Breast epithelium (tissue), 4 donors: ENCODE data around the gene TRIO. TPM values are rescaled to one million over a fixed set of nuclear protein-coding genes. Genes with fewer than 3 reads are reported as not detected.

Experiments
- DNase-seq, 2 donors: peaks; one replicate each; pipeline ENCODE4 v3.0.0-alpha.2; 2019; ENCODE audit warnings: low spot score in 2 of 2
- H3K27ac ChIP-seq, 2 donors: fragments of 200-600 bp; sonication (generic) in 1 of 2; one replicate each; pipeline ENCODE4 v1.5.1; 2016 to 2019; ENCODE audit warnings: mild to moderate bottlenecking in 1 of 2
- H3K27me3 ChIP-seq, 2 donors: fragments of 200-600 bp; sonication (generic) in 1 of 2; one replicate each; pipeline versions ENCODE4 v1.5.1 to v1.6.0; 2017 to 2019; ENCODE audit warnings: control low read depth in 1 of 2, mild to moderate bottlenecking in 1 of 2
- H3K36me3 ChIP-seq: fragments of 200-600 bp; one replicate; pipeline ENCODE4 v1.5.1; 2019
- H3K4me1 ChIP-seq, 2 donors: fragments of 200-600 bp; sonication (generic); one replicate each; pipeline ENCODE4 v1.5.1; 2016 to 2019; ENCODE audit warnings: control low read depth in 1 of 2
- H3K4me3 ChIP-seq, 3 donors: fragments of 200-600 bp; sonication (generic); 1 replicate in 2 of 3; 2 replicates in 1 of 3; pipeline ENCODE4 v1.5.1; 2016 to 2019; ENCODE audit warnings: mild to moderate bottlenecking in 3 of 3, moderate library complexity in 2 of 3
- H3K9me3 ChIP-seq, 2 donors: fragments of 200-600 bp; sonication (generic) in 1 of 2; one replicate each; pipeline ENCODE4 v1.5.1; 2016 to 2019; ENCODE audit warnings: control low read depth in 1 of 2
- CTCF ChIP-seq, 3 donors: fragments of 450-650 bp; IDR thresholded peaks; one replicate each; pipeline ENCODE4 v1.5.1; 2016 to 2017; ENCODE audit warnings: antibody characterized with exemption in 3 of 3, mild to moderate bottlenecking in 3 of 3, moderate library complexity in 3 of 3
- POLR2A ChIP-seq: fragments of 450-650 bp; IDR thresholded peaks from one replicate; pipeline ENCODE4 v1.6.1; 2016; ENCODE audit warnings: antibody characterized with exemption, mild to moderate bottlenecking, moderate library complexity
- POLR2AphosphoS5 ChIP-seq, 3 donors: sonication (generic); formaldehyde crosslinking; IDR thresholded peaks; one replicate each; pipeline ENCODE4 v1.6.1; 2017; ENCODE audit warnings: antibody characterized with exemption in 3 of 3
- intact Hi-C: fragments of 100-400 bp; cut with DNase I; formaldehyde crosslinking; loops from one replicate; pipeline ENCODE4 v1.15.1; 2023; ENCODE audit warnings: low total_unique reads
- total RNA-seq, 3 donors: library from RNA; depleted of rRNA; stranded (reverse); fragments of >200 nt; gene quantifications; one replicate each; pipeline ENCODE4 v1.1.0, GENCODE V29; 2016

The TRIO gene
- total RNA-seq, 3 donors from 2014 or later = 191 to 209 (median 193) TPM

GRCh38 chr5:14161825-14162556 lies 18.8 kb downstream of the TRIO start:
- Histone ChIP-seq H3K36me3 (no peaks in the 10 kb centered on the region), H3K27ac (no peak overlapping the region), H3K27me3 (no peaks in the 10 kb centered on the region), H3K4me3 (no peak overlapping the region), H3K9me3 (peaks cover 0 to 8% of the 10 kb centered on the region in 2 donors), H3K4me1 (peaks cover 0 to 4% of the 10 kb centered on the region in 2 donors)
- TF ChIP-seq POLR2AphosphoS5 (IDR thresholded peaks at IDR 0.05) = no peak
- no peak for TF ChIP-seq CTCF (IDR thresholded peaks at IDR 0.05)
- TF ChIP-seq POLR2A = no peak
- no peak for DNase-seq
- intact Hi-C loops = no loop called here

GRCh38 chr5:14164164-14165163 lies 21.3 kb downstream of the TRIO start:
- TF ChIP-seq POLR2A (no peak), POLR2AphosphoS5 (IDR thresholded peaks at IDR 0.05) (no peak), CTCF (IDR thresholded peaks at IDR 0.05) (no peak)
- DNase-seq = no peak
- Histone ChIP-seq H3K27ac (no peak overlapping the region), H3K4me3 (no peak overlapping the region), H3K27me3 (no peaks in the 10 kb centered on the region), H3K36me3 (no peaks in the 10 kb centered on the region), H3K9me3 (peaks cover 0 to 8% of the 10 kb centered on the region in 2 donors), H3K4me1 (peaks cover 0 to 4% of the 10 kb centered on the region in 2 donors)
- intact Hi-C loops = loop anchor here (5.0 kb wide), 1 partner anchor 983 kb away; no protein-coding TSS in a partner anchor

- H3K4me1 ChIP-seq = peaks cover 0 to 4% of the 10 kb centered on the region in 2 donors
- H3K4me3 ChIP-seq = no peak overlapping the region
- H3K36me3 ChIP-seq = no peaks in the 10 kb centered on the region
- intact Hi-C loops = loop anchor here (5.0 kb wide), 1 partner anchor 982 kb away; no protein-coding TSS in a partner anchor
- peaks cover 0 to 8% of the 10 kb centered on the region in 2 donors for H3K9me3 ChIP-seq
- TF ChIP-seq CTCF (IDR thresholded peaks at IDR 0.05) (no peak), POLR2AphosphoS5 (IDR thresholded peaks at IDR 0.05) (no peak), POLR2A (no peak)
- no peaks in the 10 kb centered on the region for H3K27me3 ChIP-seq
- no peak for DNase-seq
- H3K27ac ChIP-seq = no peak overlapping the region
These were observed 22.4 kb downstream of the TRIO start for GRCh38 chr5:14165375-14166106.

- no peak for DNase-seq
- no peaks in the 10 kb centered on the region for H3K27me3 ChIP-seq
- intact Hi-C loops = loop anchor here (5.0 kb wide), 1 partner anchor 981 kb away; no protein-coding TSS in a partner anchor
- H3K36me3 ChIP-seq = no peaks in the 10 kb centered on the region
- H3K4me3 ChIP-seq = no peak overlapping the region
- peaks cover 0 to 4% of the 10 kb centered on the region in 2 donors for H3K4me1 ChIP-seq
- TF ChIP-seq CTCF (IDR thresholded peaks at IDR 0.05) = no peak
- no peak for TF ChIP-seq POLR2AphosphoS5 (IDR thresholded peaks at IDR 0.05)
- no peak for TF ChIP-seq POLR2A
- no peak overlapping the region for H3K27ac ChIP-seq
- peaks cover 0 to 8% of the 10 kb centered on the region in 2 donors for H3K9me3 ChIP-seq
These were observed 23.3 kb downstream of the TRIO start for GRCh38 chr5:14166437-14166836.
